HG02588 (cell line): ENCODE data around the gene WDR82.
"Not testable (repeated sequence)": the region's sequence is repeated elsewhere in the genome, so short reads cannot be mapped to it uniquely, and the experiment has no call there.

Experiments
- ATAC-seq: cut with Tn5 transposase; IDR thresholded peaks from one replicate; pipeline ENCODE4 v1.9.1; 2021; ENCODE audit warnings: mild to moderate bottlenecking, moderate library complexity; ENCODE audit not compliant: unreplicated experiment

The WDR82 gene

GRCh38 chr3:52290596-52291507 is 12.4 kb upstream of the WDR82 start:
- ATAC-seq = no peak

GRCh38 chr3:52289747-52290595 is 11.5 kb upstream of the WDR82 start:
- no peak for ATAC-seq

DNA sequence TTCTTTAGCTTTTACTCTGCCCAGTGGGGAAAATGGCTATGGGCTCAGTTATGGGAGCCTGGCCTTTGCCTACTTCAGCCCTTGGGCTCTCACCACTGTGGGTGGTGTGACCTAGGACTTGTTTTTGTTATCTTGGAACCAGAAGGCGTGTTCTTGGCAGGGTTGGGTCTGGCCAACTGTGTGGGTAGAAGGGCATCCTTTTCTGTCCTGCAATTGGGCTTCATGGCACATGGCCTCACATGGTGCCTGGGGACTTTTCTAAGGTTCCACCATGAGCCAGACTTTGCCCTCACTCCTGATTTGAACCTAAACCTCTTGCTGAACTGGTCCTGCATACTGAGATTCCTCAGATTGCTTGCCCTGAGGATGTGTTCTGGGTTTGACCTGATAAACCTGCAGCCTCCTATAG is 10.9 kb upstream of the WDR82 start:
- ATAC-seq = no peak

DNA sequence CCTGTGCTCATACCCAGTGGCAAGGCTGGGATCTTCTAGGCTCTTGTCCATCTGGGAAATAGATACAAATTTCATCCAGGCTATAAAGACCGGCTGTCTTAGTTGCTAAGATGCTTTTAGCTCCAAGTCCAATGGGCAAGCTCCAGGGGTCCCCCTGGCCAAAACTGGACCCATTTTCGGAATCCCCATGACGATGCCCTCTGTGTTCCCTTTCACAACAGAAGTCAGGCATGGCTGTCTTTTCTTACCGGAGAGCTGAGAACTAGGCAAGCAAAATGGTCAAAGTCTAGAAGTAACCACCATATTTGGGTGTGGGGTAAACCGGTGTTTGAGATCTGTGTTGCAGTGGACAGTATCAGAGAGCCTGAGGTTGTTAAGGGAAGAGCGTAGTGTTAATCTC is 10.2 kb upstream of the WDR82 start:
- ATAC-seq = no peak

DNA sequence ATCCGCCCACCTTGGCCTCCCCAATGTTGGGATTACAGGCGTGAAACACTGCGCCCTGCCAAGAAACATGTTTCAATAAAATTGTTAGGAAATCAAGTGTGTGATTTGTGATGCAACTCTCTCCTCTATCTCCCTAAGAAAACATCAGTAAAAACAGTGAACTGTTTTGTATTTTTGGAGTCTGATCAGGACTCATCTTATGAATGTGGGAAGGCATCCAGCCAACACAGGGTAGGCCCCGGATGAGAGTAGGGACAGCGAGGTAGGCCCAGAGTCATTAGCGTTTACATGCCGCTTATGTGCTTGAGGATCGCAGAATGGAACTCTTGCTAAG is 8.3 kb upstream of the WDR82 start:
- no peak for ATAC-seq

GRCh38 chr3:52284051-52284450 is 5.6 kb upstream of the WDR82 start:
- not testable (repeated sequence) for ATAC-seq

- no peak for ATAC-seq
These were observed 4.9 kb upstream of the WDR82 start for GRCh38 chr3:52283306-52283705.

DNA sequence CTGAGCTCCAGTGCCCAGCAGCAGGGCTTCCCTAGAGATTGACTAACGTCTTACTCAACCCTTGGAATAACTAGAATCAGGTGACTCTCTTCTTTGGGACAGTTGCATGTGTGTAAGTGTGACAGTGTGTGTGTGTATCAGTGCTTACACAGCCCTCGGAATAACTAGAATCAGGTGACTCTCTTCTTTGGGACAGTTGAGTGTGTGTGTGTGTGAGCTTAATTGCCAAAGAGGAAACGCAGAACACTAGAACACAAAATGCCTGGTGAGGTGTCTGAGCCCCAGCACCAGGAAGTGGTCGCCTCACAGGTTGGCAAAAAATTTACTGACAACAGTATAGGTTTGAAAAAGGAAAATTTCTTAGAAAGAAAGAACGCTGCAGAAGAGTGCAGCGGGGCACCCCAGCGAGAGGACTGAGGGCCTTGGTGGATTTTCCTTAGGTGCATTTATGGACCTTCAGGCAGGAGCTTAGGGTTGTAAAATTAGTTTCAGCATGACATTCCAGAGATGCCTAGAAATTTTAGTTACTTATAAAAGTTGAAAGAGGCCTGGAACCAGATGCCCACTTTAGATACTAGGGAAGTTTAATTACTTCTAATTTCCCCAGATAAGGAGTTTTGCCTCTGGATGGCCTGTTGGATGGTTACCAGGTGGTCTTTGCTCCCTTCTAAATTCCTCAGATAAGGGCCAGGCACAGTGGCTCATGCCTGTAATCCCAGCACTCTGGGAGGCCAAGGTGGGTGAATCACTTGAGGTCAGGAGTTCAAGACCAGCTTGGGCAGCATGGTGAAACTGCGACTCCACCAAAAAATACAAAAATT is 3.7 kb upstream of the WDR82 start:
- no peak for ATAC-seq

- no peak for ATAC-seq
These were observed 1.6 kb upstream of the WDR82 start for GRCh38 chr3:52280050-52280461.

- no peak for ATAC-seq
These were observed 1.1 kb upstream of the WDR82 start for GRCh38 chr3:52279596-52279995.

DNA sequence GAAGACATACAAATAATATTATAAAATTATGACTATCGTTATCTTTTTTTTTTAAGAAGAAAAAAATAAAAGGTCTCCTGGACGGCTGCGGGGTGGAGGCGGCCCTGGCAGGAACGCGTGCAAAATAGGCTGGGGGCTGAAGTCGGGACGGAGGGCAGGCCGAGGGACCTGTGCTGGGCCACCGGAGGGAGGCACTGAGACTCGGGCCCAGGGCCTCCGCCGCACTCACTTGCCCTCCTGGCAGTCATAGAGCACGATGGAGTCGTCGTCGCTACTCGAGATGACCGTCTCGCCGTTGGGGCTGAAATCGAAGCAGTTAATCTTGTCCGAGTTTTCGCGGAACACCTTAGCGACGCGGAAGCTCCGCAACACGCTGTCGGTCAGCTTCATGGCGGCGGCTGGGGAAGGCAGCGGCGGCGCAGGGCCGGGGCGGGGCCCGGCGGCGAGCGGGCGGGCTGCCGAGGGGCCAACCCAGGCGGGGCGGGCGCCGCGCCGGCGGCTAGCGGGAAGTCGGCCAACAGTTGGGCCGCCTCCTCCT is 408 bp downstream of the WDR82 start:
- ATAC-seq = peak; percentile 52

DNA sequence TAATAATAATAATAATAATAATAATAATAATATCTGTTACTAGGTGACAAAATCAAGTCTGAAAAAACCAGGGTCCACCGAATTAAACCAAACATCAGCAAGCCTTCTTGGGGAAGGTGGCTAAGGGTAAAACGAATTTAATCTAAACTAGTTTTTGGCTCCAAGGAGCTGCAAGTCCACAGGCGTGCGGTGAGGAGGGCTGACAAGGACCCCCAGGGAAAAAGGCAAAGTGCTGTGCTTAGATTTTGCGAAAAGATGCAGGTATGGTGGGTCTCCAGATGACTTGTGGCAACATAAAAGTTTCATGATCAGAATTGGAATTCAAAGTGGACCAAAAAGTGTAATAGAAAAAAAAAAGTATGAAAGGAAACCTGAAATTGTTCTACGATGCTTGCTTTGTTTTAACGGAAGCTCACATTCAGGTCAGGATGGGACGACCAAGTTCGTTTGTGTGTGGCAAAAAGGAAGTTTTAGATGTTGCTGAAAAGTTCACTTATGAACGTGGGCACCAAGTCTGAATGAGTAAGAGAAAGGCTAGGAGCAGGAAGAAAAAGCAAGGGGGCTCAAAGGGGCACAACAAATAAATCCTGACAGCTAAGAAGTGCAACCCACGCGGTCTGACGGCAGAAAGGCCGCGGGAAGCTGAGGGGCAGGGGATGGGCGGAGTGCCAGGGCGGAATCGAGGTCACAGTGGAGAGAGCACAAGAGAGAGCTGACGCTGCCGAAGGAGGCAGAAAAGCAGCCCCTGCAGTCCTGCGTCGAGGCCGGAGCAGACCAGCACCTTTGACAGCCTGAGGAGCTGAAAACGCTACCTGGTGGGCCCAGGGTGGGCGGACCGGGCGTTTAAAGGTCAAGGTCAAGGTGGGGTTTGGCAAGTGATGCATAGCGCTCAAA is 1.1 kb downstream of the WDR82 start:
- no peak for ATAC-seq

- not testable (repeated sequence) for ATAC-seq
These were observed 3.7 kb downstream of the WDR82 start for GRCh38 chr3:52274781-52275180.

GRCh38 chr3:52272831-52273230 is 5.6 kb downstream of the WDR82 start:
- no peak for ATAC-seq

DNA sequence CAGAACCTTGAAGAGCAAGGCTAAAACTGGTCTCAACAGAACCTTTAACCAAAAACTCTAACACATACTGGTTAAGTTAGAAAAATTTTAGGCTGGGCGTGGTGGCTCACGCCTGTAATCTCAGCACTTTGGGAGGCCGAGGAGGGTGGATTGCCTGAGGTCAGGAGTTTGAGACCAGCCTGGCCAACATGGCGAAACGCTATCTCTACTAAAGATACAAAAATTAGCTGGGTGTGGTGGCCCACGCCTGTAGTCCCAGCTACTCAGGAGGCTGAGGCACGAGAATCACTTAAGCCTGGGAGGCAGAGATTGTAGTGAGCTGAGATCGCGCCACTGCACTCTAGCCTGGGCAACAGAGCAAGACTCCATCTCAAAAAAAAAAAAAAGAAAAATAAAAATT is 6.3 kb downstream of the WDR82 start:
- not testable (repeated sequence) for ATAC-seq

DNA sequence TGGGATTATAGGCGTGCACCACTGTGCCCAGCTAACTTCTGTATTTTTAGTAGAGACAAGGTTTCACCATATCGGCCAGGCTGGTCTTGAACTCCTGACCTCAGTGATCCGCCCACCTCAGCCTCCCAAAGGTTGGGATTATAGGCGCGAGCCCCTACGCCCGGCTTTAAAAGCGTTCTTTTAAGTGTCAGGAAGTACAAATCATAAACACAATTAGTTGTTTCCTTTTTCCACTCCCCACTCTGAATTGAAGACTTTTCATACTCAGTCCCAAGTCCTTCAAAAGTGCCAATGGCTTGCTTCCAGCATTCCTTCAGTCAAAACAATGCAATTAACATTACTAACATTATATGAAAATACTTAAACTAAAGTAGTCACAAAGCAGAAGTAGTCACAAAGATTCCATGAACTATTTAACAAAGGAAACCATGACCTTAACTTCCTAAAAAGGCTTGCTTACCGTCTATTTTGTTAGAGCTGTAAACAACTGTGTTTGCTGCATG is 8.1 kb downstream of the WDR82 start:
- no peak for ATAC-seq

GRCh38 chr3:52269776-52270175 is 8.7 kb downstream of the WDR82 start:
- ATAC-seq = no peak

- ATAC-seq = no peak
These were observed 10.4 kb downstream of the WDR82 start for GRCh38 chr3:52268036-52268435.

GRCh38 chr3:52265387-52265786 is 13.1 kb downstream of the WDR82 start:
- no peak for ATAC-seq

DNA sequence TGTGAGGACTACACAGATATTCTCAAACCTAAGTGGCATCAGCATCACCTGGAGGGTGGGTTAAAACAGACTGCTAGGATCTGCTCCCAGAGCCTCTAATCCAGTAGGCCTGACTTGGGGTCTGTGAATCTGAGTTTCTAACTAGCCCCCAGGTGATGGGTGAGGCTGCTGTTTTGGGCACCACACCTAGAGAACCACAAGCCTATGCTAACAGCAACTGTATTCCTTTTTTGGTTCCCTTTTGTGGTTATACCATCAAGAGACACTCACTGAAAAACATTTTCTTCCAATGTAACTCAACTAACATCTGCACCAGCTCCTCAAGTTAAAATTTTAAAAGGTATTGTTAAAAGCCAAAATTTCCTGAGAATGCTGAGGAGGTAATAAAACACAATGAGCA is 16.0 kb downstream of the WDR82 start:
- ATAC-seq = no peak
